A549 (cell line): ENCODE measurements around the gene SOX10.

Experiments
- EP300 ChIP-seq, 2 experiments: fragments of >200 bp; sonication (Bioruptor Twin); formaldehyde crosslinking; IDR thresholded peaks; 2 replicates in 1 of 2; 3 replicates in 1 of 2; pipeline ENCODE4 v1.6.1; 2016 to 2017
- ESRRA ChIP-seq: fragments of 150-350 bp; IDR thresholded peaks from 2 replicates; pipeline ENCODE4 v1.6.1; 2014; ENCODE audit warnings: mild to moderate bottlenecking, low read length, borderline replicate concordance
- MAZ ChIP-seq: fragments of 150-350 bp; IDR thresholded peaks from 2 replicates; pipeline ENCODE4 v1.6.1; 2014; ENCODE audit warnings: antibody characterized with exemption, low read depth, low read length, borderline replicate concordance
- POLR2A ChIP-seq: IDR thresholded peaks from 2 replicates; pipeline ENCODE4 v1.6.1; 2012; ENCODE audit warnings: mild to moderate bottlenecking, low read length
- POLR2AphosphoS2 ChIP-seq: conservative IDR thresholded peaks from 2 replicates; pipeline ENCODE4 v1.6.1; 2012; ENCODE audit warnings: low read length, improper control_type of control experiment, inconsistent platforms
- RAD21 ChIP-seq, 2 experiments: fragments of >200 bp in 1 of 2; sonication (Bioruptor Twin) in 1 of 2; formaldehyde crosslinking in 1 of 2; IDR thresholded peaks in 1 of 2; conservative IDR thresholded peaks in 1 of 2; 2 replicates in 1 of 2; 3 replicates in 1 of 2; pipeline ENCODE4 v1.6.1; 2012 to 2018; ENCODE audit warnings: inconsistent platforms in 1 of 2
- RCOR1 ChIP-seq: fragments of 150-350 bp; IDR thresholded peaks from 2 replicates; pipeline ENCODE4 v1.6.1; 2014; ENCODE audit warnings: antibody characterized with exemption, low read length, low read depth
- TF ChIP-seq, protein P1 (sequence below): fragments of >200 bp; sonication (Bioruptor Twin); formaldehyde crosslinking; IDR thresholded peaks from 3 replicates; pipeline ENCODE4 v1.5.1; 2016
- TF ChIP-seq, protein P2 (sequence below): IDR thresholded peaks from 2 replicates; pipeline ENCODE4 v1.6.1; 2012
- TF ChIP-seq, protein P3 (sequence below): fragments of >200 bp; sonication (Bioruptor Twin); formaldehyde crosslinking; IDR thresholded peaks from 3 replicates; pipeline ENCODE4 v1.6.1; 2016
- TF ChIP-seq, protein P4 (sequence below): IDR thresholded peaks from 2 replicates; pipeline ENCODE4 v1.6.1; 2012

DNA sequence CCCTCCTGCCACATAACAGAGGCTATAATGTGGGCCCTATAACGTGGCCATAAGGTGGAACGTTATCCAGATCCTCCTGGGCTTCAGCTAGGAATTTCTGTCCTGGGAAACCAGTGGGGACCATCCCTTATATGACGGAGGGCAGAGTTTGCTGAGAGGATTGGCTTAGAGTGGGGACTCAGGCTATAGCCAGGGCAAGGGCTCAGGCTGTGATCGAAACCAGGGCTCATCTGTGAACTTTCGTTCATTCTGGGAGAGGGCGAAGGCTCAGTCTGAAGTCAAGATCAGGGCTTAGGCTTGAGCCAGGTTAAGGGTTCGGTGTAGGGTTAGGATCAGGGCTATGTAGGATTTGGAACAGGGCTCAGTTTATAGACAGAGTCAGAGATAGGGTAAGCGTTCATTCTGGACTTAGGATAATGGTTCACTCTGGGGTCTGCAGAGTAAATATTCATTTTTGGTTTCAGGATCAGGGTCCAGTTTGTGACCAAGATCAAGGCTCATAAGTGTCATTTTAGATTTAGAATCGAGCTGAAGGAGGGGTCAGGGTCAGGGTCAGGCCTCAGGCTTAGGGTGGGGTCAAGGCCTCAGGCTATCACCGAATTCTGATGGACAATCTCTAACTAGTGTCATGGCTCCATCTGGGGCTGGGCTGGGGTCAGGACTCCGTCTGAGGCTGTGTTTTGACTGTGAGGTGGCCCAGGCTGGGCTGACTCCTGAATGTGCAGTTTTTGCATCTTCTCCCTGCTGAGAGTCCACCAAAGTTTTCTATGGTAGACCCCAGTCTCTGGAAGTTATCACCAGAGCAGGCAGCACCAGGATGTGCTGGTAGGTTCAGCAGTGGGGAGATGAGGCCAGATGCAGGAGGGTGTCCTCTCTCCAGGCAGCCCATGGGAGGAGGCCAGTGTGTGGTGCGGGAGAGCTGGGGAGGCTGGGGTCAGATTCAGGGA, 33.9 kb upstream of the SOX10 start:
- TF ChIP-seq, protein P1, sequence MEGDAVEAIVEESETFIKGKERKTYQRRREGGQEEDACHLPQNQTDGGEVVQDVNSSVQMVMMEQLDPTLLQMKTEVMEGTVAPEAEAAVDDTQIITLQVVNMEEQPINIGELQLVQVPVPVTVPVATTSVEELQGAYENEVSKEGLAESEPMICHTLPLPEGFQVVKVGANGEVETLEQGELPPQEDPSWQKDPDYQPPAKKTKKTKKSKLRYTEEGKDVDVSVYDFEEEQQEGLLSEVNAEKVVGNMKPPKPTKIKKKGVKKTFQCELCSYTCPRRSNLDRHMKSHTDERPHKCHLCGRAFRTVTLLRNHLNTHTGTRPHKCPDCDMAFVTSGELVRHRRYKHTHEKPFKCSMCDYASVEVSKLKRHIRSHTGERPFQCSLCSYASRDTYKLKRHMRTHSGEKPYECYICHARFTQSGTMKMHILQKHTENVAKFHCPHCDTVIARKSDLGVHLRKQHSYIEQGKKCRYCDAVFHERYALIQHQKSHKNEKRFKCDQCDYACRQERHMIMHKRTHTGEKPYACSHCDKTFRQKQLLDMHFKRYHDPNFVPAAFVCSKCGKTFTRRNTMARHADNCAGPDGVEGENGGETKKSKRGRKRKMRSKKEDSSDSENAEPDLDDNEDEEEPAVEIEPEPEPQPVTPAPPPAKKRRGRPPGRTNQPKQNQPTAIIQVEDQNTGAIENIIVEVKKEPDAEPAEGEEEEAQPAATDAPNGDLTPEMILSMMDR: no peak
- TF ChIP-seq, protein P2, sequence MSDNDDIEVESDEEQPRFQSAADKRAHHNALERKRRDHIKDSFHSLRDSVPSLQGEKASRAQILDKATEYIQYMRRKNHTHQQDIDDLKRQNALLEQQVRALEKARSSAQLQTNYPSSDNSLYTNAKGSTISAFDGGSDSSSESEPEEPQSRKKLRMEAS: no peak
- TF ChIP-seq POLR2AphosphoS2 (no peak), ESRRA (no peak), RAD21 (conservative IDR thresholded peaks at IDR 0.05 in 1 of 2, IDR thresholded peaks at IDR 0.05 in 1 of 2) (no peak), EP300 (IDR thresholded peaks at IDR 0.05) (no peak), POLR2A (no peak), MAZ (no peak), RCOR1 (no peak)
- TF ChIP-seq, protein P3, sequence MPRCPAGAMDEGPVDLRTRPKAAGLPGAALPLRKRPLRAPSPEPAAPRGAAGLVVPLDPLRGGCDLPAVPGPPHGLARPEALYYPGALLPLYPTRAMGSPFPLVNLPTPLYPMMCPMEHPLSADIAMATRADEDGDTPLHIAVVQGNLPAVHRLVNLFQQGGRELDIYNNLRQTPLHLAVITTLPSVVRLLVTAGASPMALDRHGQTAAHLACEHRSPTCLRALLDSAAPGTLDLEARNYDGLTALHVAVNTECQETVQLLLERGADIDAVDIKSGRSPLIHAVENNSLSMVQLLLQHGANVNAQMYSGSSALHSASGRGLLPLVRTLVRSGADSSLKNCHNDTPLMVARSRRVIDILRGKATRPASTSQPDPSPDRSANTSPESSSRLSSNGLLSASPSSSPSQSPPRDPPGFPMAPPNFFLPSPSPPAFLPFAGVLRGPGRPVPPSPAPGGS: no peak
- TF ChIP-seq, protein P4, sequence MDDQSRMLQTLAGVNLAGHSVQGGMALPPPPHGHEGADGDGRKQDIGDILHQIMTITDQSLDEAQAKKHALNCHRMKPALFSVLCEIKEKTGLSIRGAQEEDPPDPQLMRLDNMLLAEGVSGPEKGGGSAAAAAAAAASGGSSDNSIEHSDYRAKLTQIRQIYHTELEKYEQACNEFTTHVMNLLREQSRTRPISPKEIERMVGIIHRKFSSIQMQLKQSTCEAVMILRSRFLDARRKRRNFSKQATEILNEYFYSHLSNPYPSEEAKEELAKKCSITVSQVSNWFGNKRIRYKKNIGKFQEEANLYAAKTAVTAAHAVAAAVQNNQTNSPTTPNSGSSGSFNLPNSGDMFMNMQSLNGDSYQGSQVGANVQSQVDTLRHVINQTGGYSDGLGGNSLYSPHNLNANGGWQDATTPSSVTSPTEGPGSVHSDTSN: no peak
